Astrocyte (in vitro differentiated cells and primary cell): Measurements from ENCODE around the gene AGRN. TPM values are rescaled to one million over a fixed set of nuclear protein-coding genes. Genes with fewer than 3 reads are reported as not detected.
"Not testable (repeated sequence)": the region's sequence is repeated elsewhere in the genome, so short reads cannot be mapped to it uniquely, and the experiment has no call there.

Source experiments
- DNase-seq: peaks from one replicate; pipeline ENCODE4 v3.0.0-alpha.2; 2010; ENCODE audit warnings: low read depth
- FAIRE-seq: peaks from 2 replicates; lab custom pipeline; 2011; peaks lifted over from hg19 to GRCh38; lab: Jason Lieb, UNC
- H2AFZ ChIP-seq: 2 replicates; pipeline ENCODE4 v1.6.0; 2012; ENCODE audit warnings: low read depth, low read length, inconsistent platforms
- H3K27ac ChIP-seq: 2 replicates; pipeline ENCODE4 v1.5.1; 2011; ENCODE audit warnings: low read depth, low read length, inconsistent platforms
- H3K27me3 ChIP-seq: 2 replicates; pipeline ENCODE4 v1.6.0; 2011; ENCODE audit warnings: low read length, inconsistent platforms; ENCODE audit not compliant: insufficient read depth
- H3K36me3 ChIP-seq: 2 replicates; pipeline ENCODE4 v1.5.1; 2011; ENCODE audit warnings: low read length, inconsistent platforms; ENCODE audit not compliant: insufficient read depth
- H3K4me1 ChIP-seq: 2 replicates; pipeline ENCODE4 v1.5.1; 2011; ENCODE audit warnings: low read length, inconsistent platforms; ENCODE audit not compliant: insufficient read depth
- H3K4me2 ChIP-seq: 2 replicates; pipeline ENCODE4 v1.6.0; 2012; ENCODE audit warnings: low read length, inconsistent platforms
- H3K4me3 ChIP-seq: 2 replicates; pipeline ENCODE4 v1.5.1; 2011; ENCODE audit warnings: low read depth, mild to moderate bottlenecking, low read length, inconsistent platforms; ENCODE audit not compliant: insufficient read depth
- H3K79me2 ChIP-seq: 2 replicates; pipeline ENCODE4 v1.6.0; 2012; ENCODE audit warnings: mild to moderate bottlenecking, low read length, inconsistent platforms; ENCODE audit not compliant: insufficient read depth
- H3K9ac ChIP-seq: 2 replicates; pipeline ENCODE4 v1.6.0; 2012; ENCODE audit warnings: mild to moderate bottlenecking, low read length, inconsistent platforms
- H3K9me3 ChIP-seq: 2 replicates; pipeline ENCODE4 v1.5.1; 2012; ENCODE audit warnings: low read depth, mild to moderate bottlenecking, low read length, inconsistent platforms; ENCODE audit not compliant: insufficient read depth
- H4K20me1 ChIP-seq: 2 replicates; pipeline ENCODE4 v1.6.0; 2012; ENCODE audit warnings: low read length, inconsistent platforms; ENCODE audit not compliant: insufficient read depth
- H3K27ac Mint-ChIP-seq: one replicate; pipeline ENCODE4 v1.8.0; 2021; ENCODE audit warnings: mild to moderate bottlenecking, mixed read lengths; ENCODE audit not compliant: unreplicated experiment
- H3K27me3 Mint-ChIP-seq: one replicate; pipeline ENCODE4 v1.8.0; 2021; ENCODE audit warnings: low read depth, mixed read lengths; ENCODE audit not compliant: unreplicated experiment
- H3K36me3 Mint-ChIP-seq: one replicate; pipeline ENCODE4 v1.8.0; 2021; ENCODE audit warnings: low read depth, mixed read lengths; ENCODE audit not compliant: unreplicated experiment
- H3K4me1 Mint-ChIP-seq: one replicate; pipeline ENCODE4 v1.8.0; 2021; ENCODE audit warnings: low read depth, mixed read lengths; ENCODE audit not compliant: unreplicated experiment
- H3K4me3 Mint-ChIP-seq: one replicate; pipeline ENCODE4 v1.8.0; 2021; ENCODE audit warnings: mild to moderate bottlenecking, moderate library complexity, mixed read lengths; ENCODE audit not compliant: unreplicated experiment
- H3K9me3 Mint-ChIP-seq: one replicate; pipeline ENCODE4 v1.8.0; 2021; ENCODE audit warnings: mild to moderate bottlenecking, mixed read lengths; ENCODE audit not compliant: unreplicated experiment
- CTCF ChIP-seq: IDR thresholded peaks from 2 replicates; pipeline ENCODE4 v1.5.1; 2011; ENCODE audit warnings: low read depth, mild to moderate bottlenecking, inconsistent platforms, low read length, moderate library complexity; ENCODE audit not compliant: insufficient read depth
- EZH2 ChIP-seq: IDR thresholded peaks from 2 replicates; pipeline ENCODE4 v1.6.1; 2012; ENCODE audit warnings: mild to moderate bottlenecking, low read length, inconsistent platforms; ENCODE audit not compliant: insufficient read depth
- total RNA-seq: library from RNA; stranded (reverse); gene quantifications from 2 replicates; pipeline ENCODE4 v1.2.1, GENCODE V29; 2021

The AGRN gene
- total RNA-seq, 1 donor from 2014 or later, result 589 TPM

GRCh38 chr1:992362-992761 is 27.6 kb upstream of the AGRN start:
- Histone ChIP-seq H3K4me3 (no peak overlapping the region), H4K20me1 (peaks cover 7% of the 10 kb centered on the region), H3K4me1 (no peaks in the 10 kb centered on the region), H3K4me2 (no peak overlapping the region), H3K9ac (no peak overlapping the region), H2AFZ (no peak overlapping the region), H3K27ac (no peak overlapping the region), H3K79me2 (no peaks in the 10 kb centered on the region), H3K27me3 (peaks cover 4% of the 10 kb centered on the region), H3K9me3 (peaks cover 4% of the 10 kb centered on the region), H3K36me3 (no peaks in the 10 kb centered on the region)
- FAIRE-seq (no peak), DNase-seq (no peak)
- Mint-ChIP-seq H3K27ac (no peak overlapping the region), H3K4me1 (peaks cover 8% of the 10 kb centered on the region), H3K27me3 (peaks cover 38% of the 10 kb centered on the region), H3K4me3 (no peak overlapping the region), H3K9me3 (peaks cover 24% of the 10 kb centered on the region), H3K36me3 (peaks cover 19% of the 10 kb centered on the region)
- TF ChIP-seq EZH2 (no peak), CTCF (no peak)

GRCh38 chr1:993379-993995 is 26.4 kb upstream of the AGRN start:
- Mint-ChIP-seq H3K9me3 (peaks cover 20% of the 10 kb centered on the region), H3K4me1 (peaks cover 9% of the 10 kb centered on the region), H3K27me3 (peaks cover 31% of the 10 kb centered on the region), H3K27ac (no peak overlapping the region), H3K36me3 (peaks cover 19% of the 10 kb centered on the region), H3K4me3 (no peak overlapping the region)
- TF ChIP-seq EZH2 (no peak), CTCF (no peak)
- Histone ChIP-seq H3K27ac (no peak overlapping the region), H2AFZ (no peak overlapping the region), H3K9ac (no peak overlapping the region), H3K36me3 (no peaks in the 10 kb centered on the region), H3K4me1 (no peaks in the 10 kb centered on the region), H3K27me3 (peaks cover 4% of the 10 kb centered on the region), H3K4me2 (no peak overlapping the region), H4K20me1 (peaks cover 13% of the 10 kb centered on the region), H3K79me2 (no peaks in the 10 kb centered on the region), H3K4me3 (no peak overlapping the region), H3K9me3 (peaks cover 4% of the 10 kb centered on the region)
- FAIRE-seq (no peak), DNase-seq (no peak)

GRCh38 chr1:994546-994945 is 25.4 kb upstream of the AGRN start:
- H3K9me3 Mint-ChIP-seq, result peaks cover 15% of the 10 kb centered on the region
- FAIRE-seq, result not testable (repeated sequence)

More at GRCh38 chr1:994546-994945, 25.4 kb upstream of the AGRN start:
- H3K4me3 Mint-ChIP-seq, H3K27ac ChIP-seq, H3K4me1 ChIP-seq, H3K4me1 Mint-ChIP-seq, H3K36me3 ChIP-seq, H3K4me3 ChIP-seq, H3K9ac ChIP-seq, H3K27me3 ChIP-seq, H2AFZ ChIP-seq, DNase-seq, H3K79me2 ChIP-seq, H3K9me3 ChIP-seq, H3K4me2 ChIP-seq: not testable (repeated sequence)
- H3K27ac Mint-ChIP-seq, result peak overlapping the region; percentile 72
- H3K36me3 Mint-ChIP-seq, result peaks cover 19% of the 10 kb centered on the region
- peaks cover 21% of the 10 kb centered on the region for H3K27me3 Mint-ChIP-seq
- peaks cover 13% of the 10 kb centered on the region for H4K20me1 ChIP-seq
